Liver (tissue), 9 donors: ENCODE results near the gene USP15. TPM values are rescaled to one million over a fixed set of nuclear protein-coding genes. Genes with fewer than 3 reads are reported as not detected.

Source experiments
- DNase-seq: peaks from one replicate; pipeline ENCODE4 v3.0.0-alpha.2; 2017; ENCODE audit warnings: low spot score
- H3K27ac ChIP-seq, 2 donors: one replicate each; pipeline ENCODE4 v1.7.0; 2013; ENCODE audit warnings: inconsistent platforms in 2 of 2, low read length in 2 of 2, control low read depth in 1 of 2, low read depth in 1 of 2, mild to moderate bottlenecking in 1 of 2
- H3K27me3 ChIP-seq, 4 donors: one replicate each; pipeline versions ENCODE4 v1.6.1 to v1.7.0; 2013; ENCODE audit warnings: low read length in 3 of 4, inconsistent platforms in 1 of 4, mild to moderate bottlenecking in 1 of 4, moderate library complexity in 1 of 4; ENCODE audit not compliant: control insufficient read depth in 4 of 4, insufficient read depth in 4 of 4
- H3K36me3 ChIP-seq, 4 donors: one replicate each; pipeline versions ENCODE4 v1.6.1 to v1.7.0; 2013; ENCODE audit warnings: low read length in 3 of 4, mild to moderate bottlenecking in 3 of 4, low read depth in 1 of 4, moderate library complexity in 1 of 4; ENCODE audit not compliant: control insufficient read depth in 4 of 4, insufficient read depth in 3 of 4
- H3K4me1 ChIP-seq, 4 donors: one replicate each; pipeline versions ENCODE4 v1.6.1 to v1.7.0; 2013; ENCODE audit warnings: low read length in 3 of 4, mild to moderate bottlenecking in 3 of 4, moderate library complexity in 1 of 4; ENCODE audit not compliant: control insufficient read depth in 4 of 4, insufficient read depth in 4 of 4
- H3K4me3 ChIP-seq, 3 donors: one replicate each; pipeline versions ENCODE4 v1.6.1 to v1.7.0; 2013; ENCODE audit warnings: low read length in 3 of 3, control low read depth in 1 of 3, low read depth in 1 of 3, mild to moderate bottlenecking in 1 of 3
- H3K9ac ChIP-seq, 2 donors: one replicate each; pipeline ENCODE4 v1.7.0; 2013; ENCODE audit warnings: low read length in 2 of 2, mild to moderate bottlenecking in 2 of 2, moderate library complexity in 2 of 2, control low read depth in 1 of 2, low read depth in 1 of 2
- H3K9me3 ChIP-seq, 4 donors: one replicate each; pipeline versions ENCODE4 v1.6.1 to v1.7.0; 2013; ENCODE audit warnings: low read length in 3 of 4; ENCODE audit not compliant: control insufficient read depth in 4 of 4
- EGR1 ChIP-seq, 2 donors: IDR thresholded peaks; 2 replicates each; pipeline ENCODE4 v1.6.1; 2016 to 2018; ENCODE audit warnings: antibody characterized with exemption in 2 of 2, low read depth in 2 of 2
- FOXA1 ChIP-seq: IDR thresholded peaks from 2 replicates; pipeline ENCODE4 v1.6.1; 2016; ENCODE audit warnings: antibody characterized with exemption
- FOXA2 ChIP-seq: IDR thresholded peaks from 2 replicates; pipeline ENCODE4 v1.6.1; 2016; ENCODE audit warnings: antibody characterized with exemption
- GABPA ChIP-seq, 2 donors: IDR thresholded peaks in 1 of 2; conservative IDR thresholded peaks in 1 of 2; 2 replicates each; pipeline ENCODE4 v1.6.1; 2016; ENCODE audit warnings: antibody characterized with exemption in 2 of 2, mild to moderate bottlenecking in 1 of 2, moderate library complexity in 1 of 2
- HNF4A ChIP-seq, 2 donors: conservative IDR thresholded peaks; 2 replicates each; pipeline ENCODE4 v1.6.1; 2016; ENCODE audit warnings: antibody characterized with exemption in 2 of 2, mild to moderate bottlenecking in 2 of 2
- HNF4G ChIP-seq: IDR thresholded peaks from 2 replicates; pipeline ENCODE4 v1.6.1; 2016; ENCODE audit warnings: antibody characterized with exemption
- JUND ChIP-seq, 2 donors: IDR thresholded peaks; 2 replicates each; pipeline ENCODE4 v1.6.1; 2016; ENCODE audit warnings: antibody characterized with exemption in 2 of 2
- RAD21 ChIP-seq, 2 donors: IDR thresholded peaks; 2 replicates each; pipeline ENCODE4 v1.6.1; 2016; ENCODE audit warnings: antibody characterized with exemption in 2 of 2, mild to moderate bottlenecking in 2 of 2
- RXRA ChIP-seq, 2 donors: IDR thresholded peaks; 2 replicates each; pipeline ENCODE4 v1.6.1; 2017 to 2018; ENCODE audit warnings: antibody characterized with exemption in 2 of 2, mild to moderate bottlenecking in 1 of 2
- SP1 ChIP-seq: IDR thresholded peaks from 2 replicates; pipeline ENCODE4 v1.6.1; 2018; ENCODE audit warnings: antibody characterized with exemption, mild to moderate bottlenecking
- TAF1 ChIP-seq: conservative IDR thresholded peaks from 2 replicates; pipeline ENCODE4 v1.6.1; 2016; ENCODE audit warnings: antibody characterized with exemption, mild to moderate bottlenecking
- YY1 ChIP-seq: IDR thresholded peaks from 2 replicates; pipeline ENCODE4 v1.6.1; 2016; ENCODE audit warnings: antibody characterized with exemption, mild to moderate bottlenecking
- WGBS: extraction: QIAGEN DNeasy Blood & Tissue Kit; methylation state at CpG from one replicate; pipeline ENCODE4 v1.1.7; 2013; 5-methylcytosine and 5-hydroxymethylcytosine counted together
- polyA plus RNA-seq, 2 donors: library from polyadenylated mRNA; stranded (reverse) in 1 of 2; unstranded in 1 of 2; fragments of 200-250 nt in 1 of 2; fragments of >200 nt in 1 of 2; fragmentation: Nextera tagmentation in 1 of 2; extraction: Ambion mirVana in 1 of 2; gene quantifications; one replicate each; pipeline versions ENCODE4 v1.2.1 to v1.2.3, GENCODE V29; 2013 to 2015
- total RNA-seq, 2 donors: library from RNA; depleted of rRNA; stranded (reverse); fragments of >200 nt; gene quantifications; one replicate each; pipeline ENCODE4 v1.2.3, GENCODE V29; 2014
- TF ChIP-seq, protein P1 (sequence below): IDR thresholded peaks from 2 replicates; pipeline ENCODE4 v1.6.1; 2016; ENCODE audit warnings: antibody characterized with exemption
- TF ChIP-seq, protein P2 (sequence below): IDR thresholded peaks from 2 replicates; pipeline ENCODE4 v1.6.1; 2016; ENCODE audit warnings: antibody characterized with exemption
- TF ChIP-seq, protein P3 (sequence below): IDR thresholded peaks from 2 replicates; pipeline ENCODE4 v1.6.1; 2016; ENCODE audit warnings: antibody characterized with exemption, mild to moderate bottlenecking
- TF ChIP-seq, protein P4 (sequence below): fragments of 150-350 bp; IDR thresholded peaks from 2 replicates; pipeline ENCODE4 v1.5.1; 2017; ENCODE audit warnings: improper control_type of control experiment, low read depth, low read length; ENCODE audit not compliant: missing input control
- TF ChIP-seq, protein P5 (sequence below): IDR thresholded peaks from 2 replicates; pipeline ENCODE4 v1.6.1; 2016; ENCODE audit warnings: antibody characterized with exemption
- donor health status: healthy.
- donor health status: healthy.
- donor health status: healthy.
- donor health status: healthy.
- donor health status: healthy.

The USP15 gene
- total and polyA plus RNA-seq, 4 donors, result 16.6 to 188 (median 56.5) TPM

DNA sequence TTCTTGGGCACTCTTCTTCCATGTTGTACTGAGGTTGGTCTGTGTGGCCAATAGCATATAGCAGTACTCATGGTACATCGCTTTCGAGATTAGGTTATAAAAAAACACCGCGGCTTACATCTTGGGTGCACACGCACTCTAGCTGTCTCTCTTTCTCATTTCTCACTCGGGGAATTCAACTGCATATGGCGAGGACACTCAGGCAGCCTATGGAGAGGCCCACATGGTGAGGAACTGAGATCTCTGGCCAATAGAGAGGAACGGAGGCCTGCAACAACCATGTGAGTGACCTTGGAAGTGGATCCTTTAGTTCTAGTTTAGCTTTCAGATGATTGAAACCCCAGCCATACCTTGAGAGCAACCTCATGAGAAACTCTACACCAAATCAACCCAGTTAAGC, 45.6 kb downstream of the USP15 start:
- Histone ChIP-seq H3K36me3 (peaks cover 0 to 43% (median 22%) of the 10 kb centered on the region in 4 donors), H3K27ac (no peak overlapping the region), H3K9me3 (peaks cover 0 to 2% (median 0%) of the 10 kb centered on the region in 4 donors), H3K27me3 (no peaks in the 10 kb centered on the region), H3K4me3 (no peak overlapping the region), H3K4me1 (peaks cover 0 to 1% (median 0%) of the 10 kb centered on the region in 4 donors), H3K9ac (no peak overlapping the region)
- DNase-seq, result no peak
- 97% methylated on average over 8 of the region's 8 CpGs for WGBS
- TF ChIP-seq SP1 (no peak), HNF4A (conservative IDR thresholded peaks at IDR 0.05) (no peak), TAF1 (no peak), RXRA (IDR thresholded peaks at IDR 0.05) (no peak), RAD21 (IDR thresholded peaks at IDR 0.05) (no peak), FOXA1 (no peak), FOXA2 (no peak), JUND (IDR thresholded peaks at IDR 0.05) (no peak), GABPA (IDR thresholded peaks at IDR 0.05 in 1 of 2, conservative IDR thresholded peaks at IDR 0.05 in 1 of 2) (no peak), EGR1 (IDR thresholded peaks at IDR 0.05; ENCODE audit: low read depth in 2 of 2) (no peak), YY1 (no peak), HNF4G (no peak)
- TF ChIP-seq, protein P1, sequence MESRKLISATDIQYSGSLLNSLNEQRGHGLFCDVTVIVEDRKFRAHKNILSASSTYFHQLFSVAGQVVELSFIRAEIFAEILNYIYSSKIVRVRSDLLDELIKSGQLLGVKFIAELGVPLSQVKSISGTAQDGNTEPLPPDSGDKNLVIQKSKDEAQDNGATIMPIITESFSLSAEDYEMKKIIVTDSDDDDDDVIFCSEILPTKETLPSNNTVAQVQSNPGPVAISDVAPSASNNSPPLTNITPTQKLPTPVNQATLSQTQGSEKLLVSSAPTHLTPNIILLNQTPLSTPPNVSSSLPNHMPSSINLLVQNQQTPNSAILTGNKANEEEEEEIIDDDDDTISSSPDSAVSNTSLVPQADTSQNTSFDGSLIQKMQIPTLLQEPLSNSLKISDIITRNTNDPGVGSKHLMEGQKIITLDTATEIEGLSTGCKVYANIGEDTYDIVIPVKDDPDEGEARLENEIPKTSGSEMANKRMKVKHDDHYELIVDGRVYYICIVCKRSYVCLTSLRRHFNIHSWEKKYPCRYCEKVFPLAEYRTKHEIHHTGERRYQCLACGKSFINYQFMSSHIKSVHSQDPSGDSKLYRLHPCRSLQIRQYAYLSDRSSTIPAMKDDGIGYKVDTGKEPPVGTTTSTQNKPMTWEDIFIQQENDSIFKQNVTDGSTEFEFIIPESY, result no peak
- TF ChIP-seq, protein P2, sequence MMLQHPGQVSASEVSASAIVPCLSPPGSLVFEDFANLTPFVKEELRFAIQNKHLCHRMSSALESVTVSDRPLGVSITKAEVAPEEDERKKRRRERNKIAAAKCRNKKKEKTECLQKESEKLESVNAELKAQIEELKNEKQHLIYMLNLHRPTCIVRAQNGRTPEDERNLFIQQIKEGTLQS, result no peak
- TF ChIP-seq, protein P3, sequence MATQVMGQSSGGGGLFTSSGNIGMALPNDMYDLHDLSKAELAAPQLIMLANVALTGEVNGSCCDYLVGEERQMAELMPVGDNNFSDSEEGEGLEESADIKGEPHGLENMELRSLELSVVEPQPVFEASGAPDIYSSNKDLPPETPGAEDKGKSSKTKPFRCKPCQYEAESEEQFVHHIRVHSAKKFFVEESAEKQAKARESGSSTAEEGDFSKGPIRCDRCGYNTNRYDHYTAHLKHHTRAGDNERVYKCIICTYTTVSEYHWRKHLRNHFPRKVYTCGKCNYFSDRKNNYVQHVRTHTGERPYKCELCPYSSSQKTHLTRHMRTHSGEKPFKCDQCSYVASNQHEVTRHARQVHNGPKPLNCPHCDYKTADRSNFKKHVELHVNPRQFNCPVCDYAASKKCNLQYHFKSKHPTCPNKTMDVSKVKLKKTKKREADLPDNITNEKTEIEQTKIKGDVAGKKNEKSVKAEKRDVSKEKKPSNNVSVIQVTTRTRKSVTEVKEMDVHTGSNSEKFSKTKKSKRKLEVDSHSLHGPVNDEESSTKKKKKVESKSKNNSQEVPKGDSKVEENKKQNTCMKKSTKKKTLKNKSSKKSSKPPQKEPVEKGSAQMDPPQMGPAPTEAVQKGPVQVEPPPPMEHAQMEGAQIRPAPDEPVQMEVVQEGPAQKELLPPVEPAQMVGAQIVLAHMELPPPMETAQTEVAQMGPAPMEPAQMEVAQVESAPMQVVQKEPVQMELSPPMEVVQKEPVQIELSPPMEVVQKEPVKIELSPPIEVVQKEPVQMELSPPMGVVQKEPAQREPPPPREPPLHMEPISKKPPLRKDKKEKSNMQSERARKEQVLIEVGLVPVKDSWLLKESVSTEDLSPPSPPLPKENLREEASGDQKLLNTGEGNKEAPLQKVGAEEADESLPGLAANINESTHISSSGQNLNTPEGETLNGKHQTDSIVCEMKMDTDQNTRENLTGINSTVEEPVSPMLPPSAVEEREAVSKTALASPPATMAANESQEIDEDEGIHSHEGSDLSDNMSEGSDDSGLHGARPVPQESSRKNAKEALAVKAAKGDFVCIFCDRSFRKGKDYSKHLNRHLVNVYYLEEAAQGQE, result no peak
- TF ChIP-seq, protein P4, sequence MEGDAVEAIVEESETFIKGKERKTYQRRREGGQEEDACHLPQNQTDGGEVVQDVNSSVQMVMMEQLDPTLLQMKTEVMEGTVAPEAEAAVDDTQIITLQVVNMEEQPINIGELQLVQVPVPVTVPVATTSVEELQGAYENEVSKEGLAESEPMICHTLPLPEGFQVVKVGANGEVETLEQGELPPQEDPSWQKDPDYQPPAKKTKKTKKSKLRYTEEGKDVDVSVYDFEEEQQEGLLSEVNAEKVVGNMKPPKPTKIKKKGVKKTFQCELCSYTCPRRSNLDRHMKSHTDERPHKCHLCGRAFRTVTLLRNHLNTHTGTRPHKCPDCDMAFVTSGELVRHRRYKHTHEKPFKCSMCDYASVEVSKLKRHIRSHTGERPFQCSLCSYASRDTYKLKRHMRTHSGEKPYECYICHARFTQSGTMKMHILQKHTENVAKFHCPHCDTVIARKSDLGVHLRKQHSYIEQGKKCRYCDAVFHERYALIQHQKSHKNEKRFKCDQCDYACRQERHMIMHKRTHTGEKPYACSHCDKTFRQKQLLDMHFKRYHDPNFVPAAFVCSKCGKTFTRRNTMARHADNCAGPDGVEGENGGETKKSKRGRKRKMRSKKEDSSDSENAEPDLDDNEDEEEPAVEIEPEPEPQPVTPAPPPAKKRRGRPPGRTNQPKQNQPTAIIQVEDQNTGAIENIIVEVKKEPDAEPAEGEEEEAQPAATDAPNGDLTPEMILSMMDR, result no peak
- TF ChIP-seq, protein P5, sequence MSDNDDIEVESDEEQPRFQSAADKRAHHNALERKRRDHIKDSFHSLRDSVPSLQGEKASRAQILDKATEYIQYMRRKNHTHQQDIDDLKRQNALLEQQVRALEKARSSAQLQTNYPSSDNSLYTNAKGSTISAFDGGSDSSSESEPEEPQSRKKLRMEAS, result no peak
